ENCODE data around the gene MCOLN1.

MCOLN1 gene

GRCh38 chr19:7579182-7579581, 56.8 kb downstream of the MCOLN1 start:
- DNase-seq = no peak

GRCh38 chr19:7582446-7582845, 60.0 kb downstream of the MCOLN1 start:
- DNase-seq = no peak
